ENCODE data around the gene GSTT2B. TPM values are rescaled to one million over a fixed set of nuclear protein-coding genes. Genes with fewer than 3 reads are reported as not detected.
"Not testable (repeated sequence)": the region's sequence is repeated elsewhere in the genome, so short reads cannot be mapped to it uniquely, and the experiment has no call there.

The GSTT2B gene
- total RNA-seq, 2 donors from 2014 or later, result 0.37 to 0.41 TPM

- Mint-ChIP-seq H3K36me3 (ENCODE audit: low read depth) (no peaks in the 10 kb centered on the region), H3K9me3 (no peaks in the 10 kb centered on the region), H3K27ac (no peak overlapping the region), H3K4me3 (no peak overlapping the region), H3K27me3 (peaks cover 4% of the 10 kb centered on the region), H3K4me1 (no peaks in the 10 kb centered on the region)
- ATAC-seq (replicated peaks), result no peak
Observed at GRCh38 chr22:23939017-23939357, 22.0 kb downstream of the GSTT2B start.

- Mint-ChIP-seq H3K27ac (no peak overlapping the region), H3K4me1 (no peaks in the 10 kb centered on the region), H3K9me3 (no peaks in the 10 kb centered on the region), H3K4me3 (no peak overlapping the region), H3K27me3 (peaks cover 4% of the 10 kb centered on the region), H3K36me3 (ENCODE audit: low read depth) (no peaks in the 10 kb centered on the region)
- ATAC-seq (replicated peaks), result no peak
Observed at GRCh38 chr22:23938328-23939016, 22.5 kb downstream of the GSTT2B start.

GRCh38 chr22:23926561-23926960 lies 34.4 kb downstream of the GSTT2B start:
- peaks cover 15% of the 10 kb centered on the region for H3K27me3 Mint-ChIP-seq
- no peaks in the 10 kb centered on the region for H3K36me3 Mint-ChIP-seq (ENCODE audit: low read depth)
- H3K4me1 Mint-ChIP-seq, result no peaks in the 10 kb centered on the region

GRCh38 chr22:23925020-23925606 lies 35.9 kb downstream of the GSTT2B start:
- Mint-ChIP-seq H3K4me3 (no peak overlapping the region), H3K36me3 (ENCODE audit: low read depth) (no peaks in the 10 kb centered on the region), H3K27ac (no peak overlapping the region), H3K27me3 (peaks cover 9% of the 10 kb centered on the region), H3K4me1 (no peaks in the 10 kb centered on the region), H3K9me3 (peaks cover 6% of the 10 kb centered on the region)
- no peak for ATAC-seq (replicated peaks)

More at GRCh38 chr22:23926561-23926960, 34.4 kb downstream of the GSTT2B start:
- Mint-ChIP-seq H3K4me3 (no peak overlapping the region), H3K27ac (no peak overlapping the region), H3K9me3 (peaks cover 12% of the 10 kb centered on the region)
- no peak for ATAC-seq (replicated peaks)

- ATAC-seq (replicated peaks), result no peak
- Mint-ChIP-seq H3K4me3 (no peak overlapping the region), H3K27ac (no peak overlapping the region), H3K27me3 (no peaks in the 10 kb centered on the region), H3K4me1 (no peaks in the 10 kb centered on the region), H3K36me3 (ENCODE audit: low read depth) (no peaks in the 10 kb centered on the region), H3K9me3 (peaks cover 6% of the 10 kb centered on the region)
Observed at GRCh38 chr22:23922921-23923320, 38.1 kb downstream of the GSTT2B start.

- not testable (repeated sequence) for H3K9me3 Mint-ChIP-seq; H3K27me3 Mint-ChIP-seq; H3K36me3 Mint-ChIP-seq (ENCODE audit: low read depth); H3K27ac Mint-ChIP-seq; H3K4me1 Mint-ChIP-seq; H3K4me3 Mint-ChIP-seq; ATAC-seq (replicated peaks)
Observed at GRCh38 chr22:23921586-23922201, 39.3 kb downstream of the GSTT2B start.

GRCh38 chr22:23920267-23920611 lies 40.8 kb downstream of the GSTT2B start:
- H3K9me3 Mint-ChIP-seq; H3K4me3 Mint-ChIP-seq; H3K36me3 Mint-ChIP-seq (ENCODE audit: low read depth); H3K27me3 Mint-ChIP-seq; ATAC-seq (replicated peaks); H3K27ac Mint-ChIP-seq; H3K4me1 Mint-ChIP-seq: not testable (repeated sequence)

GRCh38 chr22:23915290-23915689 lies 45.7 kb downstream of the GSTT2B start:
- H3K4me3 Mint-ChIP-seq, result no peak overlapping the region
- H3K27me3 Mint-ChIP-seq, result no peaks in the 10 kb centered on the region
- ATAC-seq (replicated peaks), result no peak
- H3K4me1 Mint-ChIP-seq, result peaks cover 10% of the 10 kb centered on the region
- no peaks in the 10 kb centered on the region for H3K9me3 Mint-ChIP-seq
- H3K36me3 Mint-ChIP-seq (ENCODE audit: low read depth), result no peaks in the 10 kb centered on the region
- H3K27ac Mint-ChIP-seq, result no peak overlapping the region

- Mint-ChIP-seq H3K27me3 (no peaks in the 10 kb centered on the region), H3K4me1 (peaks cover 10% of the 10 kb centered on the region), H3K4me3 (peak overlapping the region; percentile 99), H3K27ac (peak overlapping the region; percentile 99), H3K9me3 (no peaks in the 10 kb centered on the region), H3K36me3 (ENCODE audit: low read depth) (no peaks in the 10 kb centered on the region)
- peak; percentile 100 for ATAC-seq (replicated peaks)
Observed at GRCh38 chr22:23913661-23914353, 47.2 kb downstream of the GSTT2B start.

- peak overlapping the region; percentile 99 for H3K4me3 Mint-ChIP-seq
- ATAC-seq (replicated peaks), result peak; percentile 25
- no peaks in the 10 kb centered on the region for H3K27me3 Mint-ChIP-seq
- H3K9me3 Mint-ChIP-seq, result no peaks in the 10 kb centered on the region
- peak overlapping the region; percentile 99 for H3K27ac Mint-ChIP-seq
- no peaks in the 10 kb centered on the region for H3K36me3 Mint-ChIP-seq (ENCODE audit: low read depth)
- H3K4me1 Mint-ChIP-seq, result peaks cover 10% of the 10 kb centered on the region
Observed at GRCh38 chr22:23913306-23913660, 47.7 kb downstream of the GSTT2B start.

- no peak for ATAC-seq (replicated peaks)
- Mint-ChIP-seq H3K27ac (no peak overlapping the region), H3K27me3 (no peaks in the 10 kb centered on the region), H3K9me3 (no peaks in the 10 kb centered on the region), H3K4me3 (peak overlapping the region; percentile 99), H3K4me1 (peaks cover 10% of the 10 kb centered on the region), H3K36me3 (ENCODE audit: low read depth) (no peaks in the 10 kb centered on the region)
Observed at GRCh38 chr22:23912293-23912903, 48.6 kb downstream of the GSTT2B start.

GRCh38 chr22:23911318-23911980 lies 49.5 kb downstream of the GSTT2B start:
- Mint-ChIP-seq H3K27me3 (no peaks in the 10 kb centered on the region), H3K36me3 (ENCODE audit: low read depth) (no peaks in the 10 kb centered on the region), H3K4me3 (peak overlapping the region; percentile 99), H3K27ac (no peak overlapping the region), H3K4me1 (peaks cover 10% of the 10 kb centered on the region), H3K9me3 (no peaks in the 10 kb centered on the region)
- no peak for ATAC-seq (replicated peaks)

- Mint-ChIP-seq H3K4me3 (no peak overlapping the region), H3K27ac (no peak overlapping the region), H3K9me3 (no peaks in the 10 kb centered on the region), H3K36me3 (ENCODE audit: low read depth) (no peaks in the 10 kb centered on the region), H3K27me3 (peaks cover 3% of the 10 kb centered on the region), H3K4me1 (peaks cover 10% of the 10 kb centered on the region)
- no peak for ATAC-seq (replicated peaks)
Observed at GRCh38 chr22:23910496-23911190, 50.4 kb downstream of the GSTT2B start.

Measured in activated T-helper 17 cell treated with anti-CD3 and anti-CD28 coated beads, Interleukin-2, amount 50 U/mL, for 72 hours (primary cell).